Fibroblast of lung (primary cell): Measurements from ENCODE around the gene OR6B2. TPM values are rescaled to one million over a fixed set of nuclear protein-coding genes. Genes with fewer than 3 reads are reported as not detected.

Experiments
- DNase-seq, 2 donors: peaks; one replicate each; pipeline versions ENCODE4 v3.0.0 to v3.0.0-alpha.2; 2010; ENCODE audit warnings: low read depth in 2 of 2
- H2AFZ ChIP-seq: 2 replicates; pipeline ENCODE4 v1.5.1; 2012; ENCODE audit warnings: low read length, control low read depth, inconsistent platforms
- H3K27ac ChIP-seq: 2 replicates; pipeline ENCODE4 v1.5.1; 2011; ENCODE audit warnings: low read length, control low read depth; ENCODE audit not compliant: insufficient read depth
- H3K27me3 ChIP-seq: 2 replicates; pipeline ENCODE4 v1.5.1; 2011; ENCODE audit warnings: mild to moderate bottlenecking, low read length; ENCODE audit not compliant: control insufficient read depth, insufficient read depth
- H3K36me3 ChIP-seq: 2 replicates; pipeline ENCODE4 v1.5.1; 2011; ENCODE audit warnings: low read length; ENCODE audit not compliant: control insufficient read depth, insufficient read depth
- H3K4me1 ChIP-seq: 2 replicates; pipeline ENCODE4 v1.5.1; 2011; ENCODE audit warnings: low read length; ENCODE audit not compliant: control insufficient read depth, insufficient read depth; ENCODE audit errors: extremely low read depth
- H3K4me2 ChIP-seq: 2 replicates; pipeline ENCODE4 v1.5.1; 2011; ENCODE audit warnings: low read length, control low read depth; ENCODE audit not compliant: insufficient read depth; ENCODE audit errors: extremely low read depth
- H3K4me3 ChIP-seq, 4 experiments: fragments of 200-600 bp in 1 of 4; sonication (generic) in 1 of 4; replicated peaks in 1 of 4; 2 replicates each; pipeline ENCODE4 v1.5.1; 2011 to 2016; ENCODE audit warnings: low read length in 4 of 4, low read depth in 3 of 4, mild to moderate bottlenecking in 3 of 4, control low read depth in 2 of 4, inconsistent platforms in 1 of 4, mixed read lengths in 1 of 4; ENCODE audit not compliant: insufficient read depth in 1 of 4; ENCODE audit errors: control extremely low read depth in 1 of 4
- H3K79me2 ChIP-seq: 2 replicates; pipeline ENCODE4 v1.5.1; 2012; ENCODE audit warnings: mild to moderate bottlenecking, low read length, inconsistent platforms; ENCODE audit not compliant: control insufficient read depth, insufficient read depth
- H3K9ac ChIP-seq: 2 replicates; pipeline ENCODE4 v1.5.1; 2011; ENCODE audit warnings: mild to moderate bottlenecking, low read length, control low read depth; ENCODE audit not compliant: insufficient read depth
- H3K9me3 ChIP-seq: 2 replicates; pipeline ENCODE4 v1.5.1; 2012; ENCODE audit warnings: low read depth, low read length; ENCODE audit not compliant: control insufficient read depth, insufficient read depth
- H4K20me1 ChIP-seq: 2 replicates; pipeline ENCODE4 v1.5.1; 2011; ENCODE audit warnings: low read length; ENCODE audit not compliant: control insufficient read depth, insufficient read depth; ENCODE audit errors: extremely low read depth
- EZH2 ChIP-seq: IDR thresholded peaks from 2 replicates; pipeline ENCODE4 v1.5.1; 2012; ENCODE audit warnings: low read length, control low read depth, mild to moderate bottlenecking; ENCODE audit errors: missing control alignments
- polyA minus RNA-seq: library from RNA; depleted of rRNA, polyadenylated mRNA; stranded (reverse); fragments of >200 nt; gene quantifications from 2 replicates; pipeline ENCODE4 v1.2.3, GENCODE V29; 2011; ENCODE audit warnings: low replicate concordance
- polyA plus RNA-seq, 2 donors: library from polyadenylated mRNA; depleted of rRNA in 1 of 2; stranded (reverse) in 1 of 2; unstranded in 1 of 2; fragments of >200 nt; gene quantifications; 2 replicates each; pipeline ENCODE4 v1.2.1, GENCODE V29; 2011 to 2012; ENCODE audit warnings: missing spikeins in 1 of 2
- total RNA-seq: library from RNA; depleted of rRNA; stranded (reverse); fragments of >200 nt; gene quantifications from 2 replicates; pipeline ENCODE4 v1.2.1, GENCODE V29; 2014
- TF ChIP-seq, protein P1 (sequence below), 2 donors: IDR thresholded peaks in 1 of 2; conservative IDR thresholded peaks in 1 of 2; 1 replicate in 1 of 2; 2 replicates in 1 of 2; pipeline ENCODE4 v1.5.1; 2011 to 2012; ENCODE audit warnings: low read length in 2 of 2, control low read depth in 1 of 2, inconsistent platforms in 1 of 2, low read depth in 1 of 2, mild to moderate bottlenecking in 1 of 2

Gene OR6B2
- total RNA-seq (not detected in 2 replicates), polyA plus RNA-seq (not detected in 2 replicates), polyA minus RNA-seq (not detected in 2 replicates)
- polyA plus RNA-seq (2012): not detected in 2 replicates

DNA sequence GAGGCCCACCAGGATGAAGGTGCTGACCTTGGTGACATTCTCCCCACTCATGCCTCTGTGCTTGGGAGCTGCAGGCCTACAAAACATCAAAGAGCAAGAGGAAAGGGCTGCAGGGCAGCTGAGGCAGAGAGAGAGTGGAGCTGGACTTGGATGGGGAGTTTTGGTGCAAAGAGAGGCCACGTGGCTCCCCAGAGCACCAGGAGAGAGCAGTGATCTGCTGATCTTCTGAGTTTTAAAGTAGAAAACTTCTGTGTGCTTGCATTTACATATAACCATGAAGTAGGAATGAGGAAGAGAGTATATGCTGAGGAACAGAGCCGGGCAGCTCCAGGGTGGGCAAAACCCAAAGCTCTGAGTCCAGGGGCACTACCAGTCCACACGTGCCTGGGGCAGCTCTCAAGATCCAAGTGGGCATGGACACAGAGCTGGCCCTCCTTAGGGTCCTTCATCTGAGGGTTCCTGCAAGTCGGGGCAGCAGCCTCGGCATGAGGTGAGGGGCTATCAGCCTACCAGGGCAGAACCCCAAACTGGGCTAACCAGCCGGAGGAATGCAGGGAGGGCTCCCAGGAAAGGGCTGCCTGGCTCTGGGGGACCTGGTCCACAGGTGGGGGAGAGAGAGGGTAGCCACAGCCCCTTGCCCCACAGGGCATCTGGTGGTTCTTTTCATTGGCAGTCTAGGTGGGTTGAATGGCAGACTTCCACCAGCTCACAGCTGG, at the start of gene OR6B2:
OR6B2 (minus strand) TSS at position 51 of the 716 bp plus-strand sequence; CDS start at position 51, 0 bp downstream.
- TF ChIP-seq, protein P1, sequence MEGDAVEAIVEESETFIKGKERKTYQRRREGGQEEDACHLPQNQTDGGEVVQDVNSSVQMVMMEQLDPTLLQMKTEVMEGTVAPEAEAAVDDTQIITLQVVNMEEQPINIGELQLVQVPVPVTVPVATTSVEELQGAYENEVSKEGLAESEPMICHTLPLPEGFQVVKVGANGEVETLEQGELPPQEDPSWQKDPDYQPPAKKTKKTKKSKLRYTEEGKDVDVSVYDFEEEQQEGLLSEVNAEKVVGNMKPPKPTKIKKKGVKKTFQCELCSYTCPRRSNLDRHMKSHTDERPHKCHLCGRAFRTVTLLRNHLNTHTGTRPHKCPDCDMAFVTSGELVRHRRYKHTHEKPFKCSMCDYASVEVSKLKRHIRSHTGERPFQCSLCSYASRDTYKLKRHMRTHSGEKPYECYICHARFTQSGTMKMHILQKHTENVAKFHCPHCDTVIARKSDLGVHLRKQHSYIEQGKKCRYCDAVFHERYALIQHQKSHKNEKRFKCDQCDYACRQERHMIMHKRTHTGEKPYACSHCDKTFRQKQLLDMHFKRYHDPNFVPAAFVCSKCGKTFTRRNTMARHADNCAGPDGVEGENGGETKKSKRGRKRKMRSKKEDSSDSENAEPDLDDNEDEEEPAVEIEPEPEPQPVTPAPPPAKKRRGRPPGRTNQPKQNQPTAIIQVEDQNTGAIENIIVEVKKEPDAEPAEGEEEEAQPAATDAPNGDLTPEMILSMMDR (conservative IDR thresholded peaks at IDR 0.05 in 1 of 2, IDR thresholded peaks at IDR 0.05 in 1 of 2; ENCODE audit: low read depth in 1 of 2, low read length in 2 of 2): no peak
- no peak for TF ChIP-seq EZH2
- H3K9me3 ChIP-seq: no peaks in the 10 kb centered on the region
- H4K20me1 ChIP-seq: no peaks in the 10 kb centered on the region
- no peak within 1 kb of the TSS for H3K4me2 ChIP-seq
- no peak within 1 kb of the TSS for H3K4me3 ChIP-seq
- no peak within 1 kb of the TSS for H2AFZ ChIP-seq
- no peaks in the 10 kb centered on the region for H3K27me3 ChIP-seq
- no peaks in the 10 kb centered on the region for H3K79me2 ChIP-seq
- no peak within 1 kb of the TSS for H3K27ac ChIP-seq
- H3K36me3 ChIP-seq: no peaks in the 10 kb centered on the region
- no peak for DNase-seq
- no peaks in the 10 kb centered on the region for H3K4me1 ChIP-seq
- H3K9ac ChIP-seq: no peak within 1 kb of the TSS

DNA sequence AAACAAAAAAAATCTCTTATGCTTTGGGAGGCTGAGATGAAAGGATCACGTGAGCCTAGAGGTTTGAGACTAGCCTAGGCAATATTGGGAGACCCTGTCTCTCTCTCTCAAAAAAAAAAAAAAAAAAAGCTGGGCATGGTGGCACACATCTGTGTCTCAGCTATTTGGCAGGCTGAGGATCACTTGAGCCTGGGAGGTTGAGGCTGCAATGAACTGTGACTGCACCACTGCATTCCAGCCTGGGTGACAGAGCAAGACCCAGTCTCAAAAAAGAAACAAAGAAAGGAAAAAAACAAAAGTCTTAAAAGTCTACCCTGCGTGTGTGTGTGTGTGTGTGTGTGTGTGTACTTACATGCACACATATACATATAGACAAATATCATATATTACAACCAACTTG, 48.4 kb upstream of the OR6B2 start:
- Histone ChIP-seq H4K20me1 (no peaks in the 10 kb centered on the region), H3K4me1 (no peaks in the 10 kb centered on the region), H3K9me3 (no peaks in the 10 kb centered on the region), H3K9ac (no peak overlapping the region), H3K4me2 (no peak overlapping the region), H3K79me2 (no peaks in the 10 kb centered on the region), H3K27me3 (no peaks in the 10 kb centered on the region), H2AFZ (no peak overlapping the region), H3K36me3 (no peaks in the 10 kb centered on the region), H3K4me3 (no peak overlapping the region), H3K27ac (no peak overlapping the region)
- TF ChIP-seq EZH2: no peak
- TF ChIP-seq, protein P1 (conservative IDR thresholded peaks at IDR 0.05 in 1 of 2, IDR thresholded peaks at IDR 0.05 in 1 of 2; ENCODE audit: low read depth in 1 of 2, low read length in 2 of 2): no peak
- DNase-seq: no peak

DNA sequence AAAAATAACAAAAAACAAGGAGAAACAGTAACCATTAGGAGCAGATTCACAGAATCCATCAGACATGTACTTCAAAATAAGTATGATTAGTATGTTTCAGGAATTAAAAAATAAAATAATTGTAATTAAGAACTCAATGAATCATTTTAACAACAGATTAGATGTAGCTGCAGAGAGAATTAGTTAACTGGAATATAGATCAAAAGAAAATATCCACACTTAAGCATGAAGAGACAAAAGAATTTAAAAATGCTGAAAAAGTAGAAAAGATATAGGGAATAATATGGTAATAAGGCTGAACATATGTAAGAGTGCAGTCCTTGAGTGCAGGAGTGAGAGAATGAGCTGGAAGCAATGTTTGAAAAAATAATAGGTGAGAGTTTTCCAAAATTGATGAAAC, 47.2 kb upstream of the OR6B2 start:
- no peak overlapping the region for H2AFZ ChIP-seq
- no peak overlapping the region for H3K27ac ChIP-seq
- no peaks in the 10 kb centered on the region for H3K36me3 ChIP-seq
- no peak overlapping the region for H3K4me3 ChIP-seq
- DNase-seq: no peak
- no peaks in the 10 kb centered on the region for H3K4me1 ChIP-seq
- H3K27me3 ChIP-seq: no peaks in the 10 kb centered on the region
- H3K79me2 ChIP-seq: no peaks in the 10 kb centered on the region
- H4K20me1 ChIP-seq: no peaks in the 10 kb centered on the region
- no peaks in the 10 kb centered on the region for H3K9me3 ChIP-seq
- no peak for TF ChIP-seq EZH2
- TF ChIP-seq, protein P1 (conservative IDR thresholded peaks at IDR 0.05 in 1 of 2, IDR thresholded peaks at IDR 0.05 in 1 of 2; ENCODE audit: low read depth in 1 of 2, low read length in 2 of 2): no peak
- H3K4me2 ChIP-seq: no peak overlapping the region
- H3K9ac ChIP-seq: no peak overlapping the region
